GM18505 (cell line): ENCODE data around the gene INTU.

Experiments
- ATAC-seq: cut with Tn5 transposase; IDR thresholded peaks from one replicate; pipeline ENCODE4 v1.9.1; 2021; ENCODE audit not compliant: unreplicated experiment
- POLR2A ChIP-seq: IDR thresholded peaks from 4 replicates; pipeline ENCODE4 v1.6.1; 2011; ENCODE audit warnings: borderline replicate concordance; ENCODE audit not compliant: insufficient read depth, insufficient read length; ENCODE audit errors: extremely low read depth

Gene INTU

DNA sequence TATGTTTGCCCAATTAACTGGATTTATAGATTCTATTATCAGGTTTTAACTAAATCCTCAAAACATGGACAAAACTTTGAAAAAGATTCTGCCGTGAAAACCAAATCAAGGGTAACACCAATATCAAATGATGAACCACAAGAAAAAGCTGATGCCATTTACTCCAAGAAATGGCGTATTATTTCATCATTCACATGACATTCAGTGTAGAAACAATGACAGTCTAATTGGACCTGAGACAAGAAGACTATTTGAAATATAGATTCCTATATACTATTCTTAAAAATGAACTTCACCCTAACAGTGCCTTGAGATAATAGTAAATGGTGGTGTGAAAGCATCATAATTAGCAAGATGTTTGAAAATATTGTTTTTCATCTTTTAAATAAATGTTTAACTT is 102.2 kb downstream of the INTU start:
- no peak for TF ChIP-seq POLR2A
- no peak for ATAC-seq

DNA sequence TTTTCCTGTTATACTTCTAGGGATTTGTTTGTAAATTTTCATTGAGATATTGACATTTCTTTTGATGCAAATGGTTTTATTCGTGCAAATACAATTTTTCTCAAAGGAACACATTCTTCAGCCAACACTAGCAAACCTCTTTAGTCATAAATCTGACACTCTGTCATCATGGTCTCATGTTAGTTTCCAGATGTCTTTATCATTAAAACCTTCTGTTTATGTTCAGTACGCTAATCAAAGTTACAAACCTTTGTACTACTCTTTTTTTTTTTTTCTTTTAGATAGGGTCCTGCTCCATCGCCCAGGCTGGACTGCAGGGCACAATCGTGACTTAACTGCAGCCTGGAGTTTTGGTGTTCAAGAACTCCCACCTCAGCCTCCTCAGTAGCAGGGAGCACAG is 104.5 kb downstream of the INTU start:
- no peak for TF ChIP-seq POLR2A
- ATAC-seq, result no peak

DNA sequence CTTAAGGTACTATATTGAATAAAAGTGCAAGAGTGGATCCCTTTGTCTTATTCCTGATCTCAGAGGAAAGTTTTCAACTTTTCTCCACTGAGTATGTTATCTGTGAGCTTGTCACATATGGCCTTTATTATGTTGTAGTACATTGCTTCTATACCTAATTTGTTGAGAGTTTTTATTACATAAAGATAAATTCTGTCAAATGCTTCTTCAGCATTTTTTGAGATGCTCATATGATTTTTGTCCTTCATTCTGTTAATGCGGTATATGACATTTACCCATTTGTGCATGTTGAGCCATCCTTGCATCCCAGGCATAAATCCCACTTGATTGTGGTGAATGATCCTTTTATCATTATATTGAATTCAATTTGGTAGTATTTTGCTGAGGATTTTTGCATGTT is 108.5 kb downstream of the INTU start:
- no peak for ATAC-seq
- no peak for TF ChIP-seq POLR2A

DNA sequence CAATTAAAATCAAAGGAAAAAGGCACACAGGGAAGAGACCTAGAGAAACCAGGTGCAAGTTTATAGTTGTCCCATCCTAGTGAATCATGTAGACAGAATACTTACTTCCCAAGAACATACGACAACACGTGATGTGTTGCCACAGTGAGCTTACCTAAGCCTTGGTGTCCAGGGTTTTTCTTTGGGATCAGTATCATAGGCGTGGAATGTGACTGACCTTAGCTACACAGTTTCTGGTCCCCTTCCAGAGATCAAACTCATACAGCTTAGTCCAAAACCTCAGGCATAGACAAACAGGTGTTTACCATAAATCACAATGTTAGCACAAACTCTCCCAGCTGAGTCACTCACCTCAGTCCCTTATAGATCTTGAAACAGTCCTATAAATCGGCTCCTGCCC is 115.1 kb downstream of the INTU start:
- no peak for TF ChIP-seq POLR2A
- no peak for ATAC-seq

DNA sequence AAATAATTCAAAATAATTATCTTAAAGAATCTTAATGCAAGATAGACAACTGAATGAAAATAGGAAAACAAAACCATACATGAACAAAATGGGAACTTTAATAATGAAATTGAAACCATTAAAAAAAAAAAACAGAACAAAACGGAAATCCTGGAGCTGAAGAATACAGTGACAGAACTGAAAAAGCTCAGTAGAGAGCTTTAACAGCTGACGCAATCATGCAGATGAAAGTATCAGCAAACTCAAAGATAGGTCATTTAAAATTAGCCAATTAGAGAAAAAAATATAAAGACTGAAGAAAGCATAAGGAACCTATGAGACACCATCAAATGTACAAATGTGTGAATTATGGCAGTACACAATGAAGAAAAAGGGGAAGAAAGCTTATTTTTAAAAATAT is 116.2 kb downstream of the INTU start:
- TF ChIP-seq POLR2A, result no peak
- no peak for ATAC-seq

DNA sequence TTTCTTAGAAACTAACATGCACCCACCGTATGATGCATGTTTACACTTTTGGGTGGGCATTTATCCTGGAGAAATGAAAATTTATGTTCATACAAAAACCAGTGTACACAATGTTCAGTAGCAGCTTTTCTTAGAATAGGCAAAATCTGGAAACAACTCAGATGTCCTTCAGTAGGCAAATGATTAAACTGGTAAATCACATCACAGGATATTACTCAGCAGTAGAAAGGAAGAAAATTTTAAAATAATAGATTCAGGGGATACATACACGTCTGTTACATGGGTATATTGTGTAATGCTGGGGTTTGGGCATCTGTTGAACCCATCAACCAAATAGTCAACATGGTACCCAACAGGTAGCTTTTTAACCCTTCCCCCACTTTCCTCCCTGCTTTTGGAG is 124.1 kb downstream of the INTU start:
- no peak for ATAC-seq
- no peak for TF ChIP-seq POLR2A

DNA sequence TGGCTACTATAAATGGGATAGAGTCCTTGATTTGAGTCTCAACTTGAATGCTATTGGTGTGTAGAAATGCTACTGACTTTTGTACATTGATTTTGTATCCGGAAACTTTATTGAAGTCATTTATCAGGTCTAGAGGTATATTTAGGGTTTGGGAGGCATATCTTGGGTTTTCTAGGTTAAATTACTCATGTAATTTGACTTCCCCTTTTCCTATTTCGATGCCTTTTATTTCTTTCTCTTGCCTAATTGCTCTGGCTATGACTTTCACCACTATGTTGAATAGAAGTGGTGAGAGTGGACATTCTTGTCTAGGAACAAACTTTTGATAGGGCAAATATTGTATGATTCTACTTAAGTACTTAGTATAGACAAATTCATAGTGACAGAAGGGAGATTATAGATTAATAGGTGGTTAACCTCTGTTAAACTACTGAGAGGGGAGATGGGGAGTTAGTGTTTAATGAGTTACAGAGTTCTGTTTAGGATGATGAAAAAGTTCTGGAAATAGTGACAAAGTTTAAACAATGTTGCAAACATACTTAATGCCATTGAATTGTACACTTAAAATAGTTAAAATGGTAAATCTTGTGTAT is 126.6 kb downstream of the INTU start:
- no peak for ATAC-seq
- no peak for TF ChIP-seq POLR2A

DNA sequence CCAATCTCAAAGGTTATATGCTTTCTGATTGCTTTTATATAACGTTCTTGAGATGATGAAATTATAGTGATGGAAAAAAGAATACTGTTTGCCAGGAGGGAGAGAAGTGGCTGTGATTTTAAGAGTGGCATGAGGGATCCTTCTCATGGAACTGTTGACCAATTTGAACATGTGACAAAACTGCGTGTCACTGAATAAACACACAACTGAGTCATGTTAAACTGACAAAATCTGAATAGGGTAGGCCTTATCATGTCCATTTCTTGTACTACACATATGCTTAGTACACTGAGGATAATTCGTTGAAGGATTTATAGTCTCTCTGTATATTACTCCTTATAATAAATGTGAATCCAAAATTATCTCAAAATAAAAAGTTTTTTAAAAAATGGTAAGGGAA is 127.1 kb downstream of the INTU start:
- TF ChIP-seq POLR2A, result no peak
- no peak for ATAC-seq

DNA sequence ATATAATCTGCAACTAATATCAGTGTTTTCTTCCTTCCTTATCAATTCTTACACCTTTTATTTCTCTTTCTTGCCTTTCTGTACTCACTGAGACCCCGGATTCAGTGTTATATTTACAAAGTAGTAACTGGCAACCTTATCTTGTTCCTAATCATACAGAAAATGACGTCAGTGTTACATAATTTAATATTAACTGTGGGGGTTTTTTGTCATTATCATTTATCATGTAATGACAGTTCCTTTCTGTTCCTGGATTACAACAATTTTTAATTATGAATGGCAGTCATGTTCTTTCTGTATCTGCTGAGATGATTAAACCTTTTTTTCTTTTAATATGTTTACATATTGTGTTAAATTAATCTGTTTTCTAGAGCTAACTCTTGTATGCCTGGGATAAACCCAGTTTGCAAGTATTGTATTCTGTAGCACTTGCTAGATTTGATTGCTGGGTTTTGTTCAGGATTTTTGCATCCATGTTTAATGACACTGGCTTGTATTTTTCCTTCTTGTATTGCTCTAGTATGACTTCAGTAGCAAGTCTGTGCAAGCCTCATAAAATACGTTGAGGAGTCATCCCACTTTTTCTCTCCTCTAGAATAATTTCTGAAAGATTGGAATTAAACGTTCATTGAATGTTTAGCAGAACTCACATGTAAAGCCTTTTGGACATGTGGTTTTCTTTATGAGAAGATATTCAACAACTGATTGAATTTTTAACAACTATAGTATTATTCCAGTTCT is 138.9 kb downstream of the INTU start:
- no peak for TF ChIP-seq POLR2A

DNA sequence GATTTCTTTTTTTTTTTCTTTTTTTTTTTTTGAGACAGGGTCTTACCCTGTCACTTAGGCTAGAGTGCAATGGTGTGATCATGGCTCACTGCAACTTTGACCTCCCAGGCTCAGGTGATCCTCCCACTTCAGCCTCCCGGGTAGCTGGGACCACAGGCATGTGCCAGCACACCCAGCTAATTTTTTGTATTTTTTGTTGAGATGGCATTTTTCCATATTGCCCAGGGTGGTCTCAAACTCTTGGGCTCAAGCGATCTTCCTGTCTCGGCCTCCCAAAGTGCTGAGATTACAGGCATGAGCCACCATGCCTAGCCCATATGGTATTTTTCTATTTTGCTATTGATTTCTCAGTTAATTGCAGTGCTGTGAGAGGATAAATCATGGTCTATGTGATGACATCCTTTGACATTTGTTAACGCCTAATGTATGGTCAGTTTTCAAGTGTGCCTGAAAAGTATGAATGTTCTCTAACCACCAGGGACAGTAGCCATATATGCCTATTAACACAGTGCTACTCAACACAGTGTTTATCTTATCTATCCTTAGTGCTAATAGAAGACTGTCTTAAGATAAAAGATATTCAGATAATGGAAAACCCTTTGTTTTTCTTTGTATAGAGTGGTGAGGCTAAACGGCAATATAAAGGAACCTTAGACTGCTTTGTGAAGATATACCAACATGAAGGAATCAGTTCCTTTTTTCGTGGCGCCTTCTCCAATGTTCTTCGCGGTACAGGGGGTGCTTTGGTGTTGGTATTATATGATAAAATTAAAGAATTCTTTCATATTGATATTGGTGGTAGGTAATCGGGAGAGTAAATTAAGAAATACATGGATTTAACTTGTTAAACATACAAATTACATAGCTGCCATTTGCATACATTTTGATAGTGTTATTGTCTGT is 140.3 kb downstream of the INTU start:
- ATAC-seq, result no peak
- TF ChIP-seq POLR2A, result no peak

More for the DNA sequence above, 138.9 kb downstream of the INTU start:
- ATAC-seq, result no peak

DNA sequence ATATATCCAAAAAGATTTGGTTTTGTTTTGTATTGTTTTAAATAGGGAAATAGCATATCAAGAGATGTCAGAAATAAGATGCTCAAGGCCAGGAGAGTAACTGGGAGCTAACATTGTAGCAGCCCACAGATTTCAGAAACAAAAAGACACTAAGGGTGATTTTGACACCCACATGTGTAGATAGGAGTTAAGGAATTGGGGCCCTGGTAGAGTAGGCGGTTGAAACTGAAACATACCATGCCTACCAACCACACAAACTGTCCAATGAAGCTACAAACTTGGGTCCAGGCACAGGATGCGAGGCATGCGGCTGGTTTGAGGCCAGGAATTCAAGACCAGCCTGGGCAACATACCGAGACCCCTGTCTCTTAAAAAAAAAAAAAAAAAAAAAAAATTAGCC is 143.1 kb downstream of the INTU start:
- TF ChIP-seq POLR2A, result no peak
- ATAC-seq, result no peak
